ENCODE data around the gene ANGPTL4.

ANGPTL4 gene

GRCh38 chr19:8387688-8388611 is 24.0 kb downstream of the ANGPTL4 start:
- in situ Hi-C loops (cut with MboI; ENCODE audit: low sequenced_read_pairs) = no loop called here

- in situ Hi-C loops (cut with MboI; ENCODE audit: low sequenced_read_pairs) = no loop called here
Measured at GRCh38 chr19:8388612-8388958, 24.6 kb downstream of the ANGPTL4 start.

GRCh38 chr19:8389891-8390616 is 26.1 kb downstream of the ANGPTL4 start, which contains the start of gene RAB11B:
RAB11B (plus strand) TSS chr19:8390360; CDS start chr19:8390417, 57 bp downstream.
- in situ Hi-C loops (cut with MboI; ENCODE audit: low sequenced_read_pairs) = no loop called here

GRCh38 chr19:8390617-8390981 is 26.6 kb downstream of the ANGPTL4 start:
- in situ Hi-C loops (cut with MboI; ENCODE audit: low sequenced_read_pairs) = no loop called here

- in situ Hi-C loops (cut with MboI; ENCODE audit: low sequenced_read_pairs) = no loop called here
Measured at GRCh38 chr19:8391198-8392016, 27.5 kb downstream of the ANGPTL4 start.

GRCh38 chr19:8392017-8392591 is 28.1 kb downstream of the ANGPTL4 start:
- in situ Hi-C loops (cut with MboI; ENCODE audit: low sequenced_read_pairs) = no loop called here

GRCh38 chr19:8393192-8393870 is 29.4 kb downstream of the ANGPTL4 start:
- in situ Hi-C loops (cut with MboI; ENCODE audit: low sequenced_read_pairs) = no loop called here

- in situ Hi-C loops (cut with MboI; ENCODE audit: low sequenced_read_pairs) = no loop called here
Measured at GRCh38 chr19:8393871-8394250, 29.9 kb downstream of the ANGPTL4 start.

GRCh38 chr19:8395621-8396082 is 31.7 kb downstream of the ANGPTL4 start:
- in situ Hi-C loops (cut with MboI; ENCODE audit: low sequenced_read_pairs) = no loop called here

GRCh38 chr19:8396185-8396562 is 32.2 kb downstream of the ANGPTL4 start:
- in situ Hi-C loops (cut with MboI; ENCODE audit: low sequenced_read_pairs) = no loop called here

GRCh38 chr19:8396563-8397203 is 32.7 kb downstream of the ANGPTL4 start:
- in situ Hi-C loops (cut with MboI; ENCODE audit: low sequenced_read_pairs) = no loop called here

GRCh38 chr19:8397271-8397670 is 33.3 kb downstream of the ANGPTL4 start:
- in situ Hi-C loops (cut with MboI; ENCODE audit: low sequenced_read_pairs) = no loop called here

GRCh38 chr19:8397746-8398310 is 33.9 kb downstream of the ANGPTL4 start:
- in situ Hi-C loops (cut with MboI; ENCODE audit: low sequenced_read_pairs) = no loop called here

- in situ Hi-C loops (cut with MboI; ENCODE audit: low sequenced_read_pairs) = no loop called here
Measured at GRCh38 chr19:8398311-8398771, 34.4 kb downstream of the ANGPTL4 start.

- in situ Hi-C loops (cut with MboI; ENCODE audit: low sequenced_read_pairs) = no loop called here
Measured at GRCh38 chr19:8399681-8400188, 35.8 kb downstream of the ANGPTL4 start.

GRCh38 chr19:8401981-8402411 is 38.0 kb downstream of the ANGPTL4 start:
- in situ Hi-C loops (cut with MboI; ENCODE audit: low sequenced_read_pairs) = no loop called here

GRCh38 chr19:8403098-8403819 is 39.3 kb downstream of the ANGPTL4 start:
- in situ Hi-C loops (cut with MboI; ENCODE audit: low sequenced_read_pairs) = no loop called here

GRCh38 chr19:8403820-8404109 is 39.8 kb downstream of the ANGPTL4 start:
- in situ Hi-C loops (cut with MboI; ENCODE audit: low sequenced_read_pairs) = no loop called here
